ENCODE results near the gene KCND2. TPM values are rescaled to one million over a fixed set of nuclear protein-coding genes. Genes with fewer than 3 reads are reported as not detected.

KCND2 gene
- total and polyA plus RNA-seq, 2 of the 8 experiments (the other 6 are each of a cell fraction or from before 2014, with no cell fraction given) = 4.6 to 7.7 TPM

- H3K4me1 ChIP-seq (replicated peaks in 1 of 4; ENCODE audit: control insufficient read depth in 3 of 4, insufficient read depth in 4 of 4, low read length in 3 of 4) = no peaks in the 10 kb centered on the region
- H2BK5ac ChIP-seq (ENCODE audit: low read depth, low read length) = no peak overlapping the region
- H4K20me1 ChIP-seq (replicated peaks in 1 of 2; ENCODE audit: control insufficient read depth in 1 of 2, insufficient read depth in 2 of 2, low read length in 2 of 2) = no peaks in the 10 kb centered on the region
- H2BK12ac ChIP-seq (ENCODE audit: low read depth, low read length) = no peak overlapping the region
- H3K4ac ChIP-seq (replicated peaks; ENCODE audit: insufficient read length, low read depth, low read length) = no peak overlapping the region
- DNase-seq (ENCODE audit: low read depth in 1 of 2, low spot score in 2 of 2) = no peak
- H3K18ac ChIP-seq (ENCODE audit: extremely low read depth, low read length) = no peak overlapping the region
- ChIA-PET POLR2A (ENCODE audit: partially characterized antibody) (no interaction called here), CTCF (ENCODE audit: partially characterized antibody) (no interaction called here)
- H3K79me2 ChIP-seq (ENCODE audit: control insufficient read depth in 1 of 2, insufficient read depth in 2 of 2, low read length in 2 of 2) = no peaks in the 10 kb centered on the region
- 90% methylated on average over 1 of the region's 1 CpG; no CpG with 5 or more reads in 1 of the 2 experiments for WGBS, 2 experiments (ENCODE audit: extremely low coverage in 1 of 2, insufficient coverage in 1 of 2, insufficient read length in 1 of 2, insufficient replicate concordance in 2 of 2, low coverage in 1 of 2, low lambda C conversion rate in 2 of 2, missing lambda C conversion rate in 1 of 2)
- H2BK120ac ChIP-seq (replicated peaks; ENCODE audit: low read depth, low read length) = no peak overlapping the region
- TF ChIP-seq FOSL1 (IDR thresholded peaks at IDR 0.05; ENCODE audit: insufficient read depth, low read depth, low read length) (no peak), SIRT6 (IDR thresholded peaks at IDR 0.05; ENCODE audit: low read length) (no peak), JUN (IDR thresholded peaks at IDR 0.05; ENCODE audit: low read depth, low read length) (no peak), YY1 (IDR thresholded peaks at IDR 0.05; ENCODE audit: low read depth, low read length) (no peak), EGR1 (IDR thresholded peaks at IDR 0.05; ENCODE audit: borderline replicate concordance, low read depth, low read length) (no peak), CTBP2 (IDR thresholded peaks at IDR 0.05; ENCODE audit: borderline replicate concordance, insufficient read depth, insufficient read length, low read length) (no peak), SP4 (IDR thresholded peaks at IDR 0.05; ENCODE audit: low read length) (no peak)
- H3K36me3 ChIP-seq (ENCODE audit: control insufficient read depth in 2 of 4, insufficient read depth in 4 of 4, low read length in 3 of 4) = no peaks in the 10 kb centered on the region; a peak in 1 of 8 replicates
- no peak overlapping the region for H4K8ac ChIP-seq (ENCODE audit: extremely low read depth, insufficient read depth, low read length)
- H3K56ac ChIP-seq (replicated peaks; ENCODE audit: insufficient read length, low read depth, low read length) = no peak overlapping the region
- H3K27ac ChIP-seq (ENCODE audit: low read depth, low read length) = no peak overlapping the region
- H3K27me3 ChIP-seq (replicated peaks in 1 of 4; ENCODE audit: control insufficient read depth in 3 of 4, extremely low read depth in 1 of 4, insufficient read depth in 3 of 4, low read length in 3 of 4) = no peaks in the 10 kb centered on the region
- H3K4me2 ChIP-seq (ENCODE audit: insufficient read depth in 1 of 2, low read depth in 2 of 2, low read length in 2 of 2) = no peak overlapping the region
- H4K91ac ChIP-seq (replicated peaks; ENCODE audit: insufficient read length, low read length) = no peak overlapping the region
- H2AK5ac ChIP-seq (ENCODE audit: low read depth, low read length) = no peak overlapping the region
- no peak overlapping the region for H3K9ac ChIP-seq (replicated peaks in 1 of 4; ENCODE audit: extremely low read depth in 1 of 4, low read depth in 3 of 4, low read length in 3 of 4)
- no peak overlapping the region for H3K23ac ChIP-seq (ENCODE audit: insufficient read length)
- no peak overlapping the region for H2AFZ ChIP-seq (ENCODE audit: low read length)
- no peak overlapping the region for H3K4me3 ChIP-seq (ENCODE audit: extremely low read depth in 1 of 4, insufficient read depth in 2 of 4, low read depth in 3 of 4, low read length in 4 of 4)
- no peak overlapping the region for H2BK20ac ChIP-seq (ENCODE audit: low read length)
- no peaks in the 10 kb centered on the region for H3K79me1 ChIP-seq (ENCODE audit: low read depth, low read length)
- H3K9me3 ChIP-seq (ENCODE audit: insufficient read depth in 2 of 2, low read depth in 1 of 2, low read length in 1 of 2) = peaks cover 8% of the 10 kb centered on the region in 2 experiments; a peak in 3 of 4 replicates
- FAIRE-seq = no peak
- H2BK15ac ChIP-seq (ENCODE audit: low read length) = no peak overlapping the region
- H3K23me2 ChIP-seq (ENCODE audit: low read depth, low read length) = no peaks in the 10 kb centered on the region; the same call in 1 of the 2 replicates
- H3K14ac ChIP-seq (ENCODE audit: insufficient read length) = no peak overlapping the region
- no peak overlapping the region for H4K5ac ChIP-seq (ENCODE audit: insufficient read length, low read depth, low read length)
Measured at GRCh38 chr7:120241973-120242372, 31.0 kb upstream of the KCND2 start.
